Activated CD4-positive, alpha-beta T cell treated with anti-CD3 and anti-CD28 coated beads, Interleukin-10, Interleukin-2, amounts not matched to agents 100 ng/mL and 50 ng/mL, durations not matched to agents 16 hours and 8 hours (primary cell): ENCODE data around the gene ZMIZ2.

Source experiments
- DNase-seq: peaks from one replicate; pipeline ENCODE4 v3.0.0-alpha.2; 2020

ZMIZ2 gene

GRCh38 chr7:44805950-44806349, 57.3 kb downstream of the ZMIZ2 start:
- DNase-seq, result no peak

GRCh38 chr7:44808914-44809393, 60.3 kb downstream of the ZMIZ2 start:
- DNase-seq, result no peak

- DNase-seq, result peak; percentile 23
Measured at GRCh38 chr7:44811093-44811492, 62.4 kb downstream of the ZMIZ2 start.

- no peak for DNase-seq
Measured at GRCh38 chr7:44811571-44811970, 62.9 kb downstream of the ZMIZ2 start.

- no peak for DNase-seq
Measured at GRCh38 chr7:44814919-44815318, 66.3 kb downstream of the ZMIZ2 start.

GRCh38 chr7:44819292-44819691, 70.6 kb downstream of the ZMIZ2 start:
- DNase-seq, result no peak
